GM12878 (cell line): ENCODE measurements around the gene SRRM2. TPM values are rescaled to one million over a fixed set of nuclear protein-coding genes. Genes with fewer than 3 reads are reported as not detected.

Experiments used
- ATAC-seq: fragments of 200-7000 bp; cut with Tn5 transposase; 3 replicates; pipeline ENCODE4 v1.9.1; 2020; ENCODE audit warnings: mild to moderate bottlenecking, moderate library complexity
- Bru-seq: library from RNA; stranded (reverse); fragments of 400-500 nt; gene quantifications from one replicate; lab custom pipeline; 2021; lab: Mats Ljungman, UMichigan
- BruChase-seq, 2 experiments: library from RNA; stranded (reverse); fragments of 400-500 nt; gene quantifications; one replicate each; lab custom pipeline; 2021; lab: Mats Ljungman, UMichigan
- BruUV-seq: library from RNA; stranded (reverse); fragments of 400-500 nt; replicated peaks from 2 replicates; lab custom pipeline; 2021; lab: Mats Ljungman, UMichigan
- CTCF ChIA-PET: fragments of 300-600 bp; sonication (Branson Sonifier 250); formaldehyde crosslinking; extraction: SDS; loops from one replicate; lab custom pipeline; 2021; ENCODE audit warnings: inconsistent platforms; lab: Yijun Ruan, JAX
- POLR2A ChIA-PET: fragments of 350-600 bp; formaldehyde crosslinking; extraction: SDS; loops from one replicate; lab custom pipeline; 2021; ENCODE audit warnings: inconsistent platforms; lab: Charles Lee
- RAD21 ChIA-PET: fragments of 300-600 bp; sonication (Branson Sonifier 250); formaldehyde crosslinking; loops from one replicate; lab custom pipeline; 2023; ENCODE audit warnings: antibody characterized with exemption; ENCODE audit not compliant: unreplicated experiment; lab: Charles Lee
- SMC1A ChIA-PET: fragments of 300-600 bp; sonication (Branson Sonifier 250); formaldehyde crosslinking; loops from one replicate; lab custom pipeline; 2023; ENCODE audit not compliant: unreplicated experiment, uncharacterized antibody; lab: Charles Lee
- DNase-seq: peaks from one replicate; pipeline ENCODE4 v3.0.0-alpha.2; 2011; ENCODE audit warnings: low read depth, low spot score
- FAIRE-seq: peaks from 3 replicates; lab custom pipeline; 2011; peaks lifted over from hg19 to GRCh38; lab: Jason Lieb, UNC
- H2AFZ ChIP-seq: 2 replicates; pipeline ENCODE4 v1.6.0; 2011; ENCODE audit warnings: low read depth, low read length, control low read depth; ENCODE audit not compliant: control insufficient read depth
- H3K27ac ChIP-seq: 2 replicates; pipeline ENCODE4 v1.5.1; 2011; ENCODE audit warnings: control low read depth; ENCODE audit not compliant: control insufficient read depth, insufficient read depth
- H3K27me3 ChIP-seq, 2 experiments: replicated peaks in 1 of 2; 2 replicates each; pipeline versions ENCODE4 v1.6.0 to v1.6.1; 2011; ENCODE audit warnings: low read length in 1 of 2; ENCODE audit not compliant: control insufficient read depth in 2 of 2, insufficient read depth in 2 of 2
- H3K36me3 ChIP-seq, 2 experiments: 2 replicates each; pipeline ENCODE4 v1.5.1; 2011; ENCODE audit warnings: low read length in 1 of 2; ENCODE audit not compliant: control insufficient read depth in 2 of 2, insufficient read depth in 2 of 2
- H3K4me1 ChIP-seq: 2 replicates; pipeline ENCODE4 v1.6.1; 2011; ENCODE audit warnings: mild to moderate bottlenecking, low read length, moderate library complexity, mixed read lengths; ENCODE audit not compliant: control insufficient read depth, insufficient read depth
- H3K4me2 ChIP-seq: 2 replicates; pipeline ENCODE4 v1.6.0; 2011; ENCODE audit warnings: control low read depth; ENCODE audit not compliant: control insufficient read depth, insufficient read depth
- H3K4me3 ChIP-seq: fragments of 200-600 bp; sonication (generic); 2 replicates; pipeline ENCODE4 v1.5.1; 2016
- H3K79me2 ChIP-seq: 2 replicates; pipeline ENCODE4 v1.6.0; 2011; ENCODE audit warnings: low read length; ENCODE audit not compliant: control insufficient read depth, insufficient read depth
- H3K9ac ChIP-seq: 2 replicates; pipeline ENCODE4 v1.8.0; 2011; ENCODE audit warnings: low read length, control low read depth, mixed read lengths; ENCODE audit not compliant: control insufficient read depth, insufficient read depth
- H3K9me3 ChIP-seq: replicated peaks from 3 replicates; pipeline ENCODE4 v1.5.1; 2011; ENCODE audit warnings: mild to moderate bottlenecking, low read length; ENCODE audit not compliant: control insufficient read depth, insufficient read depth
- H4K20me1 ChIP-seq: 2 replicates; pipeline ENCODE4 v1.6.0; 2011; ENCODE audit not compliant: control insufficient read depth, insufficient read depth
- CREM ChIP-seq: IDR thresholded peaks from 2 replicates; pipeline ENCODE4 v1.6.1; 2014; ENCODE audit warnings: antibody characterized with exemption, low read depth
- NR2F1 ChIP-seq: fragments of 450-650 bp; conservative IDR thresholded peaks from 2 replicates; pipeline ENCODE4 v1.6.1; 2017; ENCODE audit warnings: mild to moderate bottlenecking
- POLR2A ChIP-seq: IDR thresholded peaks from 2 replicates; pipeline ENCODE4 v1.6.1; 2011; ENCODE audit warnings: low read depth, mild to moderate bottlenecking, low read length
- SRF ChIP-seq, 2 experiments: IDR thresholded peaks; 2 replicates each; pipeline ENCODE4 v1.6.1; 2011; ENCODE audit warnings: low read depth in 2 of 2, low read length in 2 of 2, mild to moderate bottlenecking in 1 of 2, moderate library complexity in 1 of 2
- WGBS: methylation state at CpG from one replicate; pipeline ENCODE4 v1.1.6; 2016; ENCODE audit warnings: low lambda C conversion rate; ENCODE audit not compliant: insufficient replicate concordance, insufficient coverage; ENCODE audit errors: missing lambda C conversion rate; 5-methylcytosine and 5-hydroxymethylcytosine counted together
- in situ Hi-C: fragments of 300-500 bp; cut with MboI; formaldehyde crosslinking; loops from 9 replicates; pipeline ENCODE4 v1.14.3; 2018; ENCODE audit warnings: mixed read lengths
- intact Hi-C: fragments of 100-400 bp; cut with micrococcal nuclease; formaldehyde crosslinking; loops from one replicate; pipeline ENCODE4 v1.14.2; 2022; ENCODE audit not compliant: unreplicated experiment
- long read RNA-seq, 2 experiments: library from polyadenylated mRNA; unstranded; transcript quantifications; one replicate each; pipeline ENCODE4 v2.0.0, GENCODE V29; 2019 to 2020
- polyA minus RNA-seq, 3 experiments: library from RNA; depleted of rRNA, polyadenylated mRNA; stranded (reverse); fragments of >200 nt; gene quantifications; 2 replicates each; pipeline ENCODE4 v1.2.3, GENCODE V29; 2011
- polyA plus RNA-seq, 11 experiments: library from polyadenylated mRNA; depleted of rRNA in 4 of 11; unstranded in 6 of 11; stranded (reverse) in 5 of 11; fragments of >200 nt; fragmentation: Nextera tagmentation in 4 of 11; fragmentation: Illumina TruSeq in 1 of 11; extraction: Ambion mirVana in 4 of 11; extraction: Trizol in 1 of 11; gene quantifications; 1 replicate in 1 of 11; 2 replicates in 10 of 11; pipeline versions ENCODE4 v1.2.1 to v1.2.3, GENCODE V29; 2011 to 2016; ENCODE audit warnings: inconsistent platforms in 2 of 11, missing spikeins in 2 of 11, low read depth in 1 of 11
- total RNA-seq, 4 experiments: library from RNA; depleted of rRNA in 3 of 4; stranded (reverse); fragments of >200 nt in 3 of 4; fragmentation: Illumina TruSeq in 1 of 4; extraction: Trizol in 1 of 4; gene quantifications; 2 replicates each; pipeline versions ENCODE4 v1.2.1 to v1.2.3, GENCODE V29; 2013 to 2021
- TF ChIP-seq, protein P1 (sequence below): IDR thresholded peaks from 2 replicates; pipeline ENCODE4 v1.6.1; 2012; ENCODE audit warnings: low read depth, low read length, improper control_type of control experiment
- TF ChIP-seq, protein P2 (sequence below): fragments of 450-650 bp; conservative IDR thresholded peaks from 2 replicates; pipeline ENCODE4 v1.6.1; 2017; ENCODE audit warnings: mild to moderate bottlenecking, moderate library complexity
- TF ChIP-seq, protein P3 (sequence below): fragments of 450-650 bp; IDR thresholded peaks from 2 replicates; pipeline ENCODE4 v1.6.1; 2017; ENCODE audit warnings: mild to moderate bottlenecking

Gene SRRM2
- 433 and 461 TPM in 2 replicates for total RNA-seq (2013; cell fraction: nucleolus; rRNA removed)
- total RNA-seq (2014; rRNA removed) (45.0 and 58.5 TPM in 2 replicates), total RNA-seq (2014; rRNA removed; fragmentation: Illumina TruSeq; extraction: Trizol) (66.4 and 68.1 TPM in 2 replicates), total RNA-seq (2021) (420 and 483 TPM in 2 replicates), polyA plus RNA-seq (2011; rRNA removed) (96.5 and 129 TPM in 2 replicates), polyA plus RNA-seq (2014; fragmentation: Illumina TruSeq; extraction: Trizol) (402 and 463 TPM in 2 replicates), polyA plus RNA-seq (2014; fragmentation: Nextera tagmentation; extraction: Ambion mirVana) (10 to 100 TPM; 30.1 to 73.0 TPM), polyA plus RNA-seq (2014; rRNA removed) (502 and 661 TPM in 2 replicates), polyA plus RNA-seq (2016; fragmentation: Nextera tagmentation; extraction: Ambion mirVana) (100 to 1,000 TPM; 262 to 266 TPM), polyA minus RNA-seq (2011; rRNA and poly(A)+ RNA removed) (68.3 and 115 TPM in 2 replicates), Bru-seq, nascent RNA (percentile 99 among the genes with signal in this experiment), BruChase-seq, experiment 1, labeled RNA remaining after a 6-hour chase (percentile 100 among the genes with signal in this experiment), BruChase-seq, experiment 2, labeled RNA remaining after a 2-hour chase (percentile 100 among the genes with signal in this experiment)
- polyA plus RNA-seq (2011; ENCODE audit: low read depth) = 162 TPM
- polyA plus RNA-seq (2011; cell fraction: cytosol; rRNA removed) = 199 and 209 TPM in 2 replicates
- 2,282 and 3,207 TPM in 2 replicates for polyA plus RNA-seq (2011; cell fraction: nucleus; rRNA removed)
- 479 and 774 TPM in 2 replicates for polyA plus RNA-seq (2012)
- 104 and 110 TPM in 2 replicates for polyA minus RNA-seq (2011; cell fraction: cytosol; rRNA and poly(A)+ RNA removed)
- polyA minus RNA-seq (2011; cell fraction: nucleus; rRNA and poly(A)+ RNA removed) = 146 and 241 TPM in 2 replicates
- long read RNA-seq, experiment 1, partial matches to known transcripts = 6 of 11 reads
- long read RNA-seq, experiment 1, other reads (novel, unspliced or antisense) = 1 of 11 reads
- long read RNA-seq, experiment 2, partial matches to known transcripts = 2 of 19 reads
- long read RNA-seq, experiment 2, other reads (novel, unspliced or antisense) = 17 of 19 reads

DNA sequence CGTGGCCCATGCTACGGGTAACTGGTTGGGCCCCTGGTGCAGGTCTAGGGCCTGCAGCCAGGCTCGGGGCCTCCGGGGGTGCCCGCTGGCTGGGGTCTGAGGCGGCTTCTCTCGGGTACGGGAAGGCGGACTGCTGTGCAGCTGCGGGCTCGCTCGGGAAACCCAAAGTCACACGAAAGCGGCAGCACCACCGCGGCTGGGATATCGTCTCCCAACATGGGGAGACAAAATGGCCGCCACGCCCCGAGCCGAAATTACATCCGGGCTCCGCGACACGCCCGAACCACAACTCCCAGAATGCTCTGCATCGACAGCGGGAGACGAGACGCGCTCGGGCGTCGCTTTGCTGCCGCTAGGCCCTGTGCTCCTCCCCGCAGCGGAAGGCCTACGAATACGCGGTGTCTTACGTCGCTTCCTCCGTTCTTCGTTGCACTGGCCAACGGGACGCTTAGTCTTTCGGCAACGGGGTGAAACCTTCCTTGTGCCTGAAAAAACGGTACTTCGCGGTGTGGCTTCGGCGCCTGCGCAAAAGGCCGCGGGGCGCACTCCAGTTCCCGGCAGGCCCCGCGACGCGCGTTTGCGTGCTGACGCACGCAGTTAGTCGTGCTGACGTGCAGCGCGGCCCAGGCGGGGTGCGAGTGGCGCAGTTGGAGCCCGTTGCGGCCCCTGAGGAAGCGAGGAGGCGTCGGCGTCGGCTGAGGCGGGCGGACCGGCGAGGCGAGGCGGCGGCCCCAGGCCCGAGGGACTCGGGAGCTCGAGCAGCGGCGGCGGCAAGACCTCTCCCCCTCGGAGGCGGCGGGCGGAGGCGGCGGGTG is at the start of gene SRRM2:
TSS of gene SRRM2 (plus strand) at position 604 of the 815 bp plus-strand sequence. CDS start 3,727 bp downstream, outside the sequence.
- peak within 1 kb of the TSS; percentile 98 for H3K9ac ChIP-seq
- in situ Hi-C loops (no loop called here), intact Hi-C loops (loop anchor here (2.0 kb wide), 1 partner anchor 25 kb away; the partner anchor contains the start of gene ELOB)
- ChIA-PET RAD21 (interaction anchor here (0.6 to 1.2 kb wide), 4 partner anchors 30 to 1082 kb away, joined by 3 to 6 read pairs (median 4); no protein-coding TSS in a partner anchor), CTCF (no interaction called here), POLR2A (interaction anchor here (0.7 to 3.3 kb wide), 4 partner anchors 24 to 427 kb away, joined by 3 to 27 read pairs (median 6); partner anchors contain the start of gene ELOB), SMC1A (interaction anchor here (1.8 to 2.8 kb wide), 2 partner anchors 24 to 26 kb away, joined by 4 to 7 read pairs; no protein-coding TSS in a partner anchor)
- WGBS = 1% methylated on average over 93 of the region's 99 CpGs
- H3K27me3 ChIP-seq = no peaks in the 10 kb centered on the region
- peak within 1 kb of the TSS; percentile 95 for H3K4me2 ChIP-seq
- peak within 1 kb of the TSS; percentile 99 for H3K27ac ChIP-seq
- no TSS peak for BruUV-seq
- peaks cover 61% of the 10 kb centered on the region for H3K79me2 ChIP-seq
- DNase-seq (peak; percentile 95), ATAC-seq (peak; percentile 90), FAIRE-seq (peak; percentile 96)
- H2AFZ ChIP-seq = peak within 1 kb of the TSS; percentile 100
- peaks cover 28% of the 10 kb centered on the region for H4K20me1 ChIP-seq
- no peaks in the 10 kb centered on the region; the same call in 2 of the 3 replicates for H3K9me3 ChIP-seq
- peak within 1 kb of the TSS; percentile 98 for H3K4me3 ChIP-seq
- peaks cover 17% of the 10 kb centered on the region; the same call in 1 of the 2 replicates for H3K4me1 ChIP-seq
- peaks cover 9 to 16% of the 10 kb centered on the region in 2 experiments for H3K36me3 ChIP-seq
- TF ChIP-seq, protein P1, sequence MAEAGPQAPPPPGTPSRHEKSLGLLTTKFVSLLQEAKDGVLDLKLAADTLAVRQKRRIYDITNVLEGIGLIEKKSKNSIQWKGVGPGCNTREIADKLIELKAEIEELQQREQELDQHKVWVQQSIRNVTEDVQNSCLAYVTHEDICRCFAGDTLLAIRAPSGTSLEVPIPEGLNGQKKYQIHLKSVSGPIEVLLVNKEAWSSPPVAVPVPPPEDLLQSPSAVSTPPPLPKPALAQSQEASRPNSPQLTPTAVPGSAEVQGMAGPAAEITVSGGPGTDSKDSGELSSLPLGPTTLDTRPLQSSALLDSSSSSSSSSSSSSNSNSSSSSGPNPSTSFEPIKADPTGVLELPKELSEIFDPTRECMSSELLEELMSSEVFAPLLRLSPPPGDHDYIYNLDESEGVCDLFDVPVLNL = 0 out of 2 replicates have a peak, but pooled peaks have one; percentile 14
- TF ChIP-seq POLR2A = peak; percentile 84
- TF ChIP-seq SRF (IDR thresholded peaks at IDR 0.05; ENCODE audit: low read depth in 2 of 2, low read length in 2 of 2) = peak; percentile 21 to 45; a peak in 2 of 4 replicates
- peak; percentile 71; the same call in 1 of the 2 replicates for TF ChIP-seq NR2F1
- peak; percentile 96 for TF ChIP-seq CREM
- TF ChIP-seq, protein P2, sequence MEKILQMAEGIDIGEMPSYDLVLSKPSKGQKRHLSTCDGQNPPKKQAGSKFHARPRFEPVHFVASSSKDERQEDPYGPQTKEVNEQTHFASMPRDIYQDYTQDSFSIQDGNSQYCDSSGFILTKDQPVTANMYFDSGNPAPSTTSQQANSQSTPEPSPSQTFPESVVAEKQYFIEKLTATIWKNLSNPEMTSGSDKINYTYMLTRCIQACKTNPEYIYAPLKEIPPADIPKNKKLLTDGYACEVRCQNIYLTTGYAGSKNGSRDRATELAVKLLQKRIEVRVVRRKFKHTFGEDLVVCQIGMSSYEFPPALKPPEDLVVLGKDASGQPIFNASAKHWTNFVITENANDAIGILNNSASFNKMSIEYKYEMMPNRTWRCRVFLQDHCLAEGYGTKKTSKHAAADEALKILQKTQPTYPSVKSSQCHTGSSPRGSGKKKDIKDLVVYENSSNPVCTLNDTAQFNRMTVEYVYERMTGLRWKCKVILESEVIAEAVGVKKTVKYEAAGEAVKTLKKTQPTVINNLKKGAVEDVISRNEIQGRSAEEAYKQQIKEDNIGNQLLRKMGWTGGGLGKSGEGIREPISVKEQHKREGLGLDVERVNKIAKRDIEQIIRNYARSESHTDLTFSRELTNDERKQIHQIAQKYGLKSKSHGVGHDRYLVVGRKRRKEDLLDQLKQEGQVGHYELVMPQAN = peak; percentile 83
- TF ChIP-seq, protein P3, sequence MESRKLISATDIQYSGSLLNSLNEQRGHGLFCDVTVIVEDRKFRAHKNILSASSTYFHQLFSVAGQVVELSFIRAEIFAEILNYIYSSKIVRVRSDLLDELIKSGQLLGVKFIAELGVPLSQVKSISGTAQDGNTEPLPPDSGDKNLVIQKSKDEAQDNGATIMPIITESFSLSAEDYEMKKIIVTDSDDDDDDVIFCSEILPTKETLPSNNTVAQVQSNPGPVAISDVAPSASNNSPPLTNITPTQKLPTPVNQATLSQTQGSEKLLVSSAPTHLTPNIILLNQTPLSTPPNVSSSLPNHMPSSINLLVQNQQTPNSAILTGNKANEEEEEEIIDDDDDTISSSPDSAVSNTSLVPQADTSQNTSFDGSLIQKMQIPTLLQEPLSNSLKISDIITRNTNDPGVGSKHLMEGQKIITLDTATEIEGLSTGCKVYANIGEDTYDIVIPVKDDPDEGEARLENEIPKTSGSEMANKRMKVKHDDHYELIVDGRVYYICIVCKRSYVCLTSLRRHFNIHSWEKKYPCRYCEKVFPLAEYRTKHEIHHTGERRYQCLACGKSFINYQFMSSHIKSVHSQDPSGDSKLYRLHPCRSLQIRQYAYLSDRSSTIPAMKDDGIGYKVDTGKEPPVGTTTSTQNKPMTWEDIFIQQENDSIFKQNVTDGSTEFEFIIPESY = no peak
